ENCODE measurements around the gene GRWD1. TPM values are rescaled to one million over a fixed set of nuclear protein-coding genes. Genes with fewer than 3 reads are reported as not detected.

The GRWD1 gene
- total and polyA plus RNA-seq, 2 of the 8 experiments (the other 6 are each of a cell fraction or from before 2014, with no cell fraction given), result 36.9 to 61.9 TPM

- H3K4me1 ChIP-seq (replicated peaks in 1 of 4; ENCODE audit: control insufficient read depth in 3 of 4, insufficient read depth in 4 of 4, low read length in 3 of 4), result peaks cover 0 to 1% (median 0%) of the 10 kb centered on the region in 4 experiments; a peak in 1 of 7 replicates
- peaks cover 0 to 29% (median 11%) of the 10 kb centered on the region in 4 experiments; a peak in 6 of 8 replicates for H3K36me3 ChIP-seq (ENCODE audit: control insufficient read depth in 2 of 4, insufficient read depth in 4 of 4, low read length in 3 of 4)
- no peak overlapping the region for H2BK12ac ChIP-seq (ENCODE audit: low read depth, low read length)
- FAIRE-seq (no peak), DNase-seq (ENCODE audit: low read depth in 1 of 2, low spot score in 2 of 2) (no peak)
- H3K4me2 ChIP-seq (ENCODE audit: insufficient read depth in 1 of 2, low read depth in 2 of 2, low read length in 2 of 2), result no peak overlapping the region; a peak in 1 of 4 replicates
- no peak overlapping the region for H2BK5ac ChIP-seq (ENCODE audit: low read depth, low read length)
- no peak overlapping the region for H3K4me3 ChIP-seq (ENCODE audit: extremely low read depth in 1 of 4, insufficient read depth in 2 of 4, low read depth in 3 of 4, low read length in 4 of 4)
- no peaks in the 10 kb centered on the region; the same call in 1 of the 2 replicates for H3K79me1 ChIP-seq (ENCODE audit: low read depth, low read length)
- no peak overlapping the region for H3K27ac ChIP-seq (ENCODE audit: low read depth, low read length)
- POLR2A ChIA-PET (ENCODE audit: partially characterized antibody), result interaction anchor here (0.8 to 4.5 kb wide), 11 partner anchors 8 to 132 kb away, joined by 3 to 51 read pairs (median 6); partner anchors contain the start of gene FAM83E
- no peak overlapping the region for H2AFZ ChIP-seq (ENCODE audit: low read length)
- no peak overlapping the region for H2BK20ac ChIP-seq (ENCODE audit: low read length)
- WGBS, 2 experiments (ENCODE audit: extremely low coverage in 1 of 2, insufficient coverage in 1 of 2, insufficient read length in 1 of 2, insufficient replicate concordance in 2 of 2, low coverage in 1 of 2, low lambda C conversion rate in 2 of 2, missing lambda C conversion rate in 1 of 2), result 92% methylated on average over 7 of the region's 7 CpGs; no CpG with 5 or more reads in 1 of the 2 experiments
- CTCF ChIA-PET (ENCODE audit: partially characterized antibody), result interaction anchor here (0.6 to 3.4 kb wide), 7 partner anchors 8 to 175 kb away, joined by 3 to 18 read pairs (median 3); partner anchors contain the start of gene KDELR1
- no peak overlapping the region for H4K91ac ChIP-seq (replicated peaks; ENCODE audit: insufficient read length, low read length)
- H2BK15ac ChIP-seq (ENCODE audit: low read length), result no peak overlapping the region
- no peak overlapping the region for H4K5ac ChIP-seq (ENCODE audit: insufficient read length, low read depth, low read length)
- TF ChIP-seq POLR2AphosphoS5 (IDR thresholded peaks at IDR 0.05; ENCODE audit: low read depth, low read length), result 0 out of 2 replicates have a peak, but pooled peaks have one; percentile 38
- TF ChIP-seq RBBP5 (IDR thresholded peaks at IDR 0.05; ENCODE audit: borderline replicate concordance, low read depth, low read length), result no peak
- no peaks in the 10 kb centered on the region; a peak in 1 of 7 replicates for H3K27me3 ChIP-seq (replicated peaks in 1 of 4; ENCODE audit: control insufficient read depth in 3 of 4, extremely low read depth in 1 of 4, insufficient read depth in 3 of 4, low read length in 3 of 4)
- H3K56ac ChIP-seq (replicated peaks; ENCODE audit: insufficient read length, low read depth, low read length), result no peak overlapping the region
- no peaks in the 10 kb centered on the region for H3K9me3 ChIP-seq (ENCODE audit: insufficient read depth in 2 of 2, low read depth in 1 of 2, low read length in 1 of 2)
- no peak overlapping the region for H3K18ac ChIP-seq (ENCODE audit: extremely low read depth, low read length)
- no peak overlapping the region for H2AK5ac ChIP-seq (ENCODE audit: low read depth, low read length)
- H3K14ac ChIP-seq (ENCODE audit: insufficient read length), result no peak overlapping the region
- peaks cover 2% of the 10 kb centered on the region; the same call in 1 of the 2 replicates for H3K23me2 ChIP-seq (ENCODE audit: low read depth, low read length)
- H3K4ac ChIP-seq (replicated peaks; ENCODE audit: insufficient read length, low read depth, low read length), result no peak overlapping the region
- peaks cover 5% of the 10 kb centered on the region in 2 experiments for H4K20me1 ChIP-seq (replicated peaks in 1 of 2; ENCODE audit: control insufficient read depth in 1 of 2, insufficient read depth in 2 of 2, low read length in 2 of 2)
- H2BK120ac ChIP-seq (replicated peaks; ENCODE audit: low read depth, low read length), result no peak overlapping the region
- no peaks in the 10 kb centered on the region for H3K79me2 ChIP-seq (ENCODE audit: control insufficient read depth in 1 of 2, insufficient read depth in 2 of 2, low read length in 2 of 2)
- no peak overlapping the region for H3K23ac ChIP-seq (ENCODE audit: insufficient read length)
- 0 out of 2 replicates have a peak overlapping the region, but pooled peaks have one; percentile 31 for H4K8ac ChIP-seq (ENCODE audit: extremely low read depth, insufficient read depth, low read length)
- H3K9ac ChIP-seq (replicated peaks in 1 of 4; ENCODE audit: extremely low read depth in 1 of 4, low read depth in 3 of 4, low read length in 3 of 4), result no peak overlapping the region
These were observed 36.3 kb downstream of the GRWD1 start for GRCh38 chr19:48481846-48482639.
